Liver (tissue), 3 donors: ENCODE data around the gene USP24.

ENCODE experiments used
- FOXA1 ChIP-seq: IDR thresholded peaks from 2 replicates; pipeline ENCODE4 v1.6.1; 2016; ENCODE audit warnings: antibody characterized with exemption
- GABPA ChIP-seq, 2 donors: IDR thresholded peaks in 1 of 2; conservative IDR thresholded peaks in 1 of 2; 2 replicates each; pipeline ENCODE4 v1.6.1; 2016; ENCODE audit warnings: antibody characterized with exemption in 2 of 2, mild to moderate bottlenecking in 1 of 2, moderate library complexity in 1 of 2
- JUND ChIP-seq, 2 donors: IDR thresholded peaks; 2 replicates each; pipeline ENCODE4 v1.6.1; 2016; ENCODE audit warnings: antibody characterized with exemption in 2 of 2
- NR2F2 ChIP-seq: IDR thresholded peaks from 2 replicates; pipeline ENCODE4 v1.6.1; 2016; ENCODE audit warnings: antibody characterized with exemption
- RAD21 ChIP-seq, 2 donors: IDR thresholded peaks; 2 replicates each; pipeline ENCODE4 v1.6.1; 2016; ENCODE audit warnings: antibody characterized with exemption in 2 of 2, mild to moderate bottlenecking in 2 of 2
- SP1 ChIP-seq: IDR thresholded peaks from 2 replicates; pipeline ENCODE4 v1.6.1; 2018; ENCODE audit warnings: antibody characterized with exemption, mild to moderate bottlenecking
- TAF1 ChIP-seq: conservative IDR thresholded peaks from 2 replicates; pipeline ENCODE4 v1.6.1; 2016; ENCODE audit warnings: antibody characterized with exemption, mild to moderate bottlenecking
- YY1 ChIP-seq: IDR thresholded peaks from 2 replicates; pipeline ENCODE4 v1.6.1; 2016; ENCODE audit warnings: antibody characterized with exemption, mild to moderate bottlenecking
- ZBTB33 ChIP-seq: IDR thresholded peaks from 2 replicates; pipeline ENCODE4 v1.6.1; 2016; ENCODE audit warnings: antibody characterized with exemption
- TF ChIP-seq, protein P1 (sequence below): fragments of 150-350 bp; IDR thresholded peaks from 2 replicates; pipeline ENCODE4 v1.5.1; 2017; ENCODE audit warnings: improper control_type of control experiment, low read depth, low read length; ENCODE audit not compliant: missing input control
- TF ChIP-seq, protein P2 (sequence below): IDR thresholded peaks from 2 replicates; pipeline ENCODE4 v1.6.1; 2016; ENCODE audit warnings: antibody characterized with exemption
- TF ChIP-seq, protein P3 (sequence below): IDR thresholded peaks from 2 replicates; pipeline ENCODE4 v1.6.1; 2016; ENCODE audit warnings: antibody characterized with exemption, mild to moderate bottlenecking
- donor health status: healthy.
- donor health status: healthy.

DNA sequence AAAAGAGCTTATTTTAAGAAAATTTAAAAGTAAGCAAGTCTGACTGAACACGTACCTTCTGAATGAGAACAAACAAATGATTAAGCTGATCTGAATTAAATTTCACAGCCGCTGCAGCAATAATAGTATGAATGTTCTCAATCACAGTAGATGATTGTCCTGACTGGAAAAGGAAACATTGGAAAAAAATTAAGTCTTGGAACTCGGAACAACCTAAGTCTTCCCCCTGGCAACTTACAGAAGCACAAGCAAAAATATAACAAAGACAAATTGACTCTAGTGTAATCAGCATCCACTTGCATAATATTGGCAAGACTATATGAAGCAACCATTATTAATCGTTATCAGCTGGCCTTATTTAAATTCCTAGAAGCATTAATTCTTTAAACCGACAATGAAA is 60.5 kb downstream of the USP24 start:
- TF ChIP-seq, protein P1, sequence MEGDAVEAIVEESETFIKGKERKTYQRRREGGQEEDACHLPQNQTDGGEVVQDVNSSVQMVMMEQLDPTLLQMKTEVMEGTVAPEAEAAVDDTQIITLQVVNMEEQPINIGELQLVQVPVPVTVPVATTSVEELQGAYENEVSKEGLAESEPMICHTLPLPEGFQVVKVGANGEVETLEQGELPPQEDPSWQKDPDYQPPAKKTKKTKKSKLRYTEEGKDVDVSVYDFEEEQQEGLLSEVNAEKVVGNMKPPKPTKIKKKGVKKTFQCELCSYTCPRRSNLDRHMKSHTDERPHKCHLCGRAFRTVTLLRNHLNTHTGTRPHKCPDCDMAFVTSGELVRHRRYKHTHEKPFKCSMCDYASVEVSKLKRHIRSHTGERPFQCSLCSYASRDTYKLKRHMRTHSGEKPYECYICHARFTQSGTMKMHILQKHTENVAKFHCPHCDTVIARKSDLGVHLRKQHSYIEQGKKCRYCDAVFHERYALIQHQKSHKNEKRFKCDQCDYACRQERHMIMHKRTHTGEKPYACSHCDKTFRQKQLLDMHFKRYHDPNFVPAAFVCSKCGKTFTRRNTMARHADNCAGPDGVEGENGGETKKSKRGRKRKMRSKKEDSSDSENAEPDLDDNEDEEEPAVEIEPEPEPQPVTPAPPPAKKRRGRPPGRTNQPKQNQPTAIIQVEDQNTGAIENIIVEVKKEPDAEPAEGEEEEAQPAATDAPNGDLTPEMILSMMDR: no peak
- TF ChIP-seq ZBTB33: no peak
- no peak for TF ChIP-seq NR2F2
- TF ChIP-seq SP1: no peak
- no peak for TF ChIP-seq RAD21 (IDR thresholded peaks at IDR 0.05)
- no peak for TF ChIP-seq JUND (IDR thresholded peaks at IDR 0.05)
- no peak for TF ChIP-seq FOXA1
- TF ChIP-seq GABPA (IDR thresholded peaks at IDR 0.05 in 1 of 2, conservative IDR thresholded peaks at IDR 0.05 in 1 of 2): no peak
- TF ChIP-seq, protein P2, sequence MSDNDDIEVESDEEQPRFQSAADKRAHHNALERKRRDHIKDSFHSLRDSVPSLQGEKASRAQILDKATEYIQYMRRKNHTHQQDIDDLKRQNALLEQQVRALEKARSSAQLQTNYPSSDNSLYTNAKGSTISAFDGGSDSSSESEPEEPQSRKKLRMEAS: no peak
- TF ChIP-seq, protein P3, sequence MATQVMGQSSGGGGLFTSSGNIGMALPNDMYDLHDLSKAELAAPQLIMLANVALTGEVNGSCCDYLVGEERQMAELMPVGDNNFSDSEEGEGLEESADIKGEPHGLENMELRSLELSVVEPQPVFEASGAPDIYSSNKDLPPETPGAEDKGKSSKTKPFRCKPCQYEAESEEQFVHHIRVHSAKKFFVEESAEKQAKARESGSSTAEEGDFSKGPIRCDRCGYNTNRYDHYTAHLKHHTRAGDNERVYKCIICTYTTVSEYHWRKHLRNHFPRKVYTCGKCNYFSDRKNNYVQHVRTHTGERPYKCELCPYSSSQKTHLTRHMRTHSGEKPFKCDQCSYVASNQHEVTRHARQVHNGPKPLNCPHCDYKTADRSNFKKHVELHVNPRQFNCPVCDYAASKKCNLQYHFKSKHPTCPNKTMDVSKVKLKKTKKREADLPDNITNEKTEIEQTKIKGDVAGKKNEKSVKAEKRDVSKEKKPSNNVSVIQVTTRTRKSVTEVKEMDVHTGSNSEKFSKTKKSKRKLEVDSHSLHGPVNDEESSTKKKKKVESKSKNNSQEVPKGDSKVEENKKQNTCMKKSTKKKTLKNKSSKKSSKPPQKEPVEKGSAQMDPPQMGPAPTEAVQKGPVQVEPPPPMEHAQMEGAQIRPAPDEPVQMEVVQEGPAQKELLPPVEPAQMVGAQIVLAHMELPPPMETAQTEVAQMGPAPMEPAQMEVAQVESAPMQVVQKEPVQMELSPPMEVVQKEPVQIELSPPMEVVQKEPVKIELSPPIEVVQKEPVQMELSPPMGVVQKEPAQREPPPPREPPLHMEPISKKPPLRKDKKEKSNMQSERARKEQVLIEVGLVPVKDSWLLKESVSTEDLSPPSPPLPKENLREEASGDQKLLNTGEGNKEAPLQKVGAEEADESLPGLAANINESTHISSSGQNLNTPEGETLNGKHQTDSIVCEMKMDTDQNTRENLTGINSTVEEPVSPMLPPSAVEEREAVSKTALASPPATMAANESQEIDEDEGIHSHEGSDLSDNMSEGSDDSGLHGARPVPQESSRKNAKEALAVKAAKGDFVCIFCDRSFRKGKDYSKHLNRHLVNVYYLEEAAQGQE: no peak
- TF ChIP-seq TAF1: no peak
- no peak for TF ChIP-seq YY1
